HUDEP-2 (cell line): ENCODE data around the gene EPHA6.

Experiments
- DNase-seq, 76 experiments: peaks; one replicate each; lab custom pipeline; 2025; ENCODE audit not compliant: unreplicated experiment in 76 of 76; lab: John Stamatoyannopoulos, UW

Gene EPHA6

DNA sequence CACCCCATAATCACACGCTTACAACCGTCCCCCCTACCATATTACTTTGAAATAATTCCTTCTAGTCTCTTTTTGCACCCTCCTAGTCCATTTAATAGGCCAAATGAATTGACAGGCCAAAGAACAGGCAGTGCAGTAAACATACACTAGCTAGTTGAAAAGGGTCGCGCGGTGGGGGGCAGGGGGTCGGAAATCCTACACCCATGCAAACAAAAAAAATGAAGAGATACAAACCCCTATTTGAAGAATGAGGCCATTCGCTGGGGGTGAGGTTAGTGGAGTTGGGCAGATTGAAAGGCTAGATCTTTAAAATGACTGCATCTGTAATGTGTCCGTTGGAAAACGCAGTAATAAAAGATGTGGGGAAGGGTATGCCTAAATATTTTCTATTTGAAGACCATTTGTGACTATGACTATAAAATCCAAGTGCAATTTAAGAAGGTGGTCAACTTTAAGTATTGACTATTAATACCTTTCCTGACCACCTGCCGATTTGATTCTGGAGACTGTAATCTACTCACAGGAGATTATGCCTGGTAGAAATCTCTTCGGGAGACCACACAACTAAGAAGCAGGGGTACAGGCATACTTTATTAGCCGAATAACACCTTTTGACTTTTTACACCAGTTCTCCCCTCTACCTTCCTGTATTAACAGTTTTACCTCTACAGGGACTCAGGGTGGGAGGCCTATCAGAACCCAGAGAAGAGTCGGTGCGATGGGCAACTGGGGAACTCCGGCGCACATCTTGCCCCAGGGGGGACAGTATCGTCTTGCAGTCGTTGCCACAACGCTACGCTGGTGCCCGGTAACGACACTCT is 949.4 kb downstream of the EPHA6 start:
- DNase-seq, result peak in 2 of 76 experiments; percentile 1 to 22

- DNase-seq, result peak in 74 of 76 experiments; percentile 26 to 93 (median 72)
These were observed 950.2 kb downstream of the EPHA6 start, which contains the start of gene ARL6 for GRCh38 chr3:97764407-97765238. Gene ARL6 (plus strand): TSS chr3:97764758. CDS start chr3:97768108, 3,350 bp downstream.

- no peak for DNase-seq
These were observed 950.9 kb downstream of the EPHA6 start for GRCh38 chr3:97765336-97765735.

GRCh38 chr3:97772926-97773325 is 958.5 kb downstream of the EPHA6 start:
- no peak for DNase-seq

GRCh38 chr3:97778152-97778551 is 963.8 kb downstream of the EPHA6 start:
- DNase-seq, result no peak

GRCh38 chr3:97793420-97794019 is 979.1 kb downstream of the EPHA6 start:
- peak in 27 of 76 experiments; percentile 7 to 57 (median 31) for DNase-seq

- DNase-seq, result no peak
These were observed 981.6 kb downstream of the EPHA6 start for GRCh38 chr3:97795951-97796350.
